Neural cell (in vitro differentiated cells): ENCODE measurements around the gene KIF21B. TPM values are rescaled to one million over a fixed set of nuclear protein-coding genes. Genes with fewer than 3 reads are reported as not detected.

Experiments
- H2AFZ ChIP-seq: fragments of 200-600, 300-800 bp; sonication (generic), shearing (Covaris generic); 2 replicates; pipeline ENCODE4 v1.6.0; 2014; ENCODE audit warnings: low read depth, mild to moderate bottlenecking, antibody characterized with exemption, low read length, moderate library complexity
- H3F3A ChIP-seq: fragments of 200-600 bp; shearing (Covaris generic); 2 replicates; pipeline ENCODE4 v1.6.1; 2016; ENCODE audit warnings: mild to moderate bottlenecking, moderate library complexity, mixed read lengths, antibody characterized with exemption, low read length; ENCODE audit not compliant: insufficient read depth, poor library complexity, severe bottlenecking
- H3K27ac ChIP-seq: fragments of 200-600, 300-800 bp; sonication (generic), shearing (Covaris generic); 2 replicates; pipeline ENCODE4 v1.5.1; 2014; ENCODE audit warnings: mild to moderate bottlenecking, low read length, moderate library complexity
- H3K27me3 ChIP-seq: fragments of 300-800, 200-600 bp; sonication (generic), shearing (Covaris generic); 2 replicates; pipeline ENCODE4 v1.6.0; 2014; ENCODE audit warnings: mild to moderate bottlenecking, low read depth, low read length, moderate library complexity; ENCODE audit not compliant: insufficient read depth
- H3K36me3 ChIP-seq: fragments of 300-800, 200-600 bp; sonication (generic), shearing (Covaris generic); 2 replicates; pipeline ENCODE4 v1.5.1; 2014; ENCODE audit warnings: mild to moderate bottlenecking, antibody characterized with exemption, low read length, moderate library complexity; ENCODE audit not compliant: insufficient read depth
- H3K4me2 ChIP-seq: fragments of 300-800, 200-600 bp; sonication (generic), shearing (Covaris generic); 2 replicates; pipeline ENCODE4 v1.6.0; 2014; ENCODE audit warnings: mild to moderate bottlenecking, low read length
- H3K4me3 ChIP-seq: fragments of 300-800, 200-600 bp; sonication (generic), shearing (Covaris generic); 2 replicates; pipeline ENCODE4 v1.5.1; 2014; ENCODE audit warnings: mild to moderate bottlenecking, low read length, moderate library complexity
- H3K79me2 ChIP-seq: fragments of 200-600 bp; shearing (Covaris generic); replicated peaks from 2 replicates; pipeline ENCODE4 v1.6.0; 2014; ENCODE audit warnings: mild to moderate bottlenecking, low read length, moderate library complexity; ENCODE audit not compliant: insufficient read depth
- H3K9ac ChIP-seq: fragments of 300-800, 200-600 bp; sonication (generic), shearing (Covaris generic); 2 replicates; pipeline ENCODE4 v1.6.1; 2016; ENCODE audit warnings: mild to moderate bottlenecking, low read length, mixed read lengths
- H3K9me2 ChIP-seq: fragments of 200-600 bp; shearing (Covaris generic); 2 replicates; pipeline ENCODE4 v1.6.1; 2016; ENCODE audit warnings: mild to moderate bottlenecking, low read length, mixed read lengths; ENCODE audit not compliant: insufficient read depth
- H3K9me3 ChIP-seq: fragments of 200-600, 300-800 bp; sonication (generic), shearing (Covaris generic); 2 replicates; pipeline ENCODE4 v1.6.1; 2016; ENCODE audit warnings: mild to moderate bottlenecking, mixed run types, low read length, moderate library complexity, mixed read lengths
- H4K20me1 ChIP-seq: fragments of 200-600 bp; shearing (Covaris generic); 2 replicates; pipeline ENCODE4 v1.6.1; 2016; ENCODE audit warnings: mild to moderate bottlenecking, mixed run types; ENCODE audit not compliant: insufficient read depth
- CTCF ChIP-seq: fragments of 450-650 bp; IDR thresholded peaks from 2 replicates; pipeline ENCODE4 v1.5.1; 2014; ENCODE audit warnings: antibody characterized with exemption, mild to moderate bottlenecking, moderate library complexity; ENCODE audit not compliant: poor library complexity, severe bottlenecking
- EP300 ChIP-seq: fragments of 450-650 bp; conservative IDR thresholded peaks from 2 replicates; pipeline ENCODE4 v1.6.1; 2014; ENCODE audit warnings: antibody characterized with exemption, mild to moderate bottlenecking, moderate library complexity; ENCODE audit not compliant: poor library complexity, severe bottlenecking
- EZH2 ChIP-seq: fragments of 200-600, 300-800 bp; shearing (Covaris generic), sonication (generic); IDR thresholded peaks from 2 replicates; pipeline ENCODE4 v1.6.1; 2014; ENCODE audit warnings: antibody characterized with exemption, low read length, borderline replicate concordance, mild to moderate bottlenecking; ENCODE audit not compliant: insufficient read depth, poor library complexity, severe bottlenecking
- POLR2AphosphoS5 ChIP-seq: IDR thresholded peaks from 2 replicates; pipeline ENCODE4 v1.6.1; 2012
- REST ChIP-seq: IDR thresholded peaks from 2 replicates; pipeline ENCODE4 v1.6.1; 2012; ENCODE audit warnings: borderline replicate concordance
- TAF1 ChIP-seq: IDR thresholded peaks from 2 replicates; pipeline ENCODE4 v1.6.1; 2012; ENCODE audit warnings: low read depth
- polyA plus RNA-seq: library from polyadenylated mRNA; depleted of rRNA; stranded (reverse); fragments of >200 nt; gene quantifications from 2 replicates; pipeline ENCODE4 v1.2.3, GENCODE V29; 2014
- small RNA-seq, 3 experiments: library from RNA; depleted of rRNA; stranded (forward); fragments of <200 nt; gene quantifications; one replicate each; pipeline ENCODE3, GENCODE V24; 2012

The KIF21B gene
- polyA plus RNA-seq, 1 donor from 2014 or later: 53.7 TPM

GRCh38 chr1:200921571-200922110 is 101.9 kb downstream of the KIF21B start:
- no peak overlapping the region for H3K4me2 ChIP-seq
- H3K4me3 ChIP-seq: no peak overlapping the region
- TF ChIP-seq CTCF (no peak), REST (no peak), TAF1 (no peak), EZH2 (no peak), POLR2AphosphoS5 (no peak), EP300 (no peak)
- H3K79me2 ChIP-seq: no peaks in the 10 kb centered on the region
- no peaks in the 10 kb centered on the region for H3K9me2 ChIP-seq
- H3K9me3 ChIP-seq: no peaks in the 10 kb centered on the region
- no peak overlapping the region for H2AFZ ChIP-seq
- no peak overlapping the region for H3K27ac ChIP-seq
- no peaks in the 10 kb centered on the region for H3K27me3 ChIP-seq
- H4K20me1 ChIP-seq: no peaks in the 10 kb centered on the region
- H3K36me3 ChIP-seq: no peaks in the 10 kb centered on the region
- no peaks in the 10 kb centered on the region for H3F3A ChIP-seq
- no peak overlapping the region for H3K9ac ChIP-seq

Small RNA genes within 50 kb of the gene (small RNA-seq; reads per million reads assigned to genes)
- gene RNU6-704P: 0 reads per million in 3 experiments

Other genes with a start within 250 kb of the KIF21B start
- gene GPR25, start 150.7 kb downstream of the KIF21B start, polyA plus RNA-seq: not detected in 2 replicates
- 1.3 and 3.1 TPM in 2 replicates for gene INAVA, start 128.8 kb downstream of the KIF21B start, polyA plus RNA-seq
- gene CACNA1S, start 88.7 kb upstream of the KIF21B start, polyA plus RNA-seq: 0.05 and 0.14 TPM in 2 replicates
- gene ASCL5, start 103.5 kb upstream of the KIF21B start, polyA plus RNA-seq: 0.20 TPM in 1 of 2 replicates, not detected in the other
- 182 and 193 TPM in 2 replicates for gene TMEM9, start 130.8 kb upstream of the KIF21B start, polyA plus RNA-seq
- not detected in 2 replicates for gene IGFN1, start 167.1 kb upstream of the KIF21B start, polyA plus RNA-seq